ENCODE data around the gene LGMN.

- TF ChIP-seq, protein P1, sequence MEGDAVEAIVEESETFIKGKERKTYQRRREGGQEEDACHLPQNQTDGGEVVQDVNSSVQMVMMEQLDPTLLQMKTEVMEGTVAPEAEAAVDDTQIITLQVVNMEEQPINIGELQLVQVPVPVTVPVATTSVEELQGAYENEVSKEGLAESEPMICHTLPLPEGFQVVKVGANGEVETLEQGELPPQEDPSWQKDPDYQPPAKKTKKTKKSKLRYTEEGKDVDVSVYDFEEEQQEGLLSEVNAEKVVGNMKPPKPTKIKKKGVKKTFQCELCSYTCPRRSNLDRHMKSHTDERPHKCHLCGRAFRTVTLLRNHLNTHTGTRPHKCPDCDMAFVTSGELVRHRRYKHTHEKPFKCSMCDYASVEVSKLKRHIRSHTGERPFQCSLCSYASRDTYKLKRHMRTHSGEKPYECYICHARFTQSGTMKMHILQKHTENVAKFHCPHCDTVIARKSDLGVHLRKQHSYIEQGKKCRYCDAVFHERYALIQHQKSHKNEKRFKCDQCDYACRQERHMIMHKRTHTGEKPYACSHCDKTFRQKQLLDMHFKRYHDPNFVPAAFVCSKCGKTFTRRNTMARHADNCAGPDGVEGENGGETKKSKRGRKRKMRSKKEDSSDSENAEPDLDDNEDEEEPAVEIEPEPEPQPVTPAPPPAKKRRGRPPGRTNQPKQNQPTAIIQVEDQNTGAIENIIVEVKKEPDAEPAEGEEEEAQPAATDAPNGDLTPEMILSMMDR (IDR thresholded peaks at IDR 0.05; ENCODE audit: insufficient read depth, low read length): no peak
- TF ChIP-seq SPI1 (IDR thresholded peaks at IDR 0.05; ENCODE audit: borderline replicate concordance, low read depth) (no peak), POLR2AphosphoS5 (IDR thresholded peaks at IDR 0.05; ENCODE audit: low read depth) (no peak)
- TF ChIP-seq, protein P2, sequence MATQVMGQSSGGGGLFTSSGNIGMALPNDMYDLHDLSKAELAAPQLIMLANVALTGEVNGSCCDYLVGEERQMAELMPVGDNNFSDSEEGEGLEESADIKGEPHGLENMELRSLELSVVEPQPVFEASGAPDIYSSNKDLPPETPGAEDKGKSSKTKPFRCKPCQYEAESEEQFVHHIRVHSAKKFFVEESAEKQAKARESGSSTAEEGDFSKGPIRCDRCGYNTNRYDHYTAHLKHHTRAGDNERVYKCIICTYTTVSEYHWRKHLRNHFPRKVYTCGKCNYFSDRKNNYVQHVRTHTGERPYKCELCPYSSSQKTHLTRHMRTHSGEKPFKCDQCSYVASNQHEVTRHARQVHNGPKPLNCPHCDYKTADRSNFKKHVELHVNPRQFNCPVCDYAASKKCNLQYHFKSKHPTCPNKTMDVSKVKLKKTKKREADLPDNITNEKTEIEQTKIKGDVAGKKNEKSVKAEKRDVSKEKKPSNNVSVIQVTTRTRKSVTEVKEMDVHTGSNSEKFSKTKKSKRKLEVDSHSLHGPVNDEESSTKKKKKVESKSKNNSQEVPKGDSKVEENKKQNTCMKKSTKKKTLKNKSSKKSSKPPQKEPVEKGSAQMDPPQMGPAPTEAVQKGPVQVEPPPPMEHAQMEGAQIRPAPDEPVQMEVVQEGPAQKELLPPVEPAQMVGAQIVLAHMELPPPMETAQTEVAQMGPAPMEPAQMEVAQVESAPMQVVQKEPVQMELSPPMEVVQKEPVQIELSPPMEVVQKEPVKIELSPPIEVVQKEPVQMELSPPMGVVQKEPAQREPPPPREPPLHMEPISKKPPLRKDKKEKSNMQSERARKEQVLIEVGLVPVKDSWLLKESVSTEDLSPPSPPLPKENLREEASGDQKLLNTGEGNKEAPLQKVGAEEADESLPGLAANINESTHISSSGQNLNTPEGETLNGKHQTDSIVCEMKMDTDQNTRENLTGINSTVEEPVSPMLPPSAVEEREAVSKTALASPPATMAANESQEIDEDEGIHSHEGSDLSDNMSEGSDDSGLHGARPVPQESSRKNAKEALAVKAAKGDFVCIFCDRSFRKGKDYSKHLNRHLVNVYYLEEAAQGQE (IDR thresholded peaks at IDR 0.05; ENCODE audit: insufficient replicate concordance, low read depth): no peak
Observed at GRCh38 chr14:92654239-92654901, 94.1 kb downstream of the LGMN start.
